Stomach (tissue), 9 donors: ENCODE measurements around the gene LRP11. TPM values are rescaled to one million over a fixed set of nuclear protein-coding genes. Genes with fewer than 3 reads are reported as not detected.

Experiments
- DNase-seq, 2 donors: peaks; one replicate each; pipeline versions ENCODE4 v3.0.0 to v3.0.0-alpha.2; 2013 to 2019
- H3K27ac ChIP-seq, 5 donors: fragments of 200-600 bp in 4 of 5; sonication (generic) in 4 of 5; one replicate each; pipeline ENCODE4 v1.5.1; 2013 to 2019; ENCODE audit warnings: mild to moderate bottlenecking in 1 of 5, moderate library complexity in 1 of 5
- H3K27me3 ChIP-seq, 3 donors: fragments of 200-600 bp; sonication (generic); one replicate each; pipeline ENCODE4 v1.5.1; 2017 to 2019; ENCODE audit warnings: mixed run types in 1 of 3
- H3K36me3 ChIP-seq, 4 donors: fragments of 200-600 bp; sonication (generic); 1 replicate in 3 of 4; 2 replicates in 1 of 4; pipeline ENCODE4 v1.5.1; 2016 to 2019
- H3K4me1 ChIP-seq, 4 donors: fragments of 200-600 bp; sonication (generic); one replicate each; pipeline ENCODE4 v1.5.1; 2016 to 2019
- H3K4me3 ChIP-seq, 4 donors: fragments of 200-600 bp; sonication (generic) in 3 of 4; one replicate each; pipeline ENCODE4 v1.5.1; 2016 to 2019; ENCODE audit warnings: mild to moderate bottlenecking in 1 of 4
- H3K9me3 ChIP-seq, 4 donors: fragments of 200-600 bp; sonication (generic); one replicate each; pipeline ENCODE4 v1.5.1; 2016 to 2019
- CTCF ChIP-seq, 7 experiments: fragments of 450-650 bp in 4 of 7; fragments of 200-600 bp in 3 of 7; sonication (generic) in 3 of 7; IDR thresholded peaks; one replicate each; pipeline ENCODE4 v1.5.1; 2016 to 2019; ENCODE audit warnings: antibody characterized with exemption in 7 of 7, control low read depth in 2 of 7, mild to moderate bottlenecking in 1 of 7
- EP300 ChIP-seq: sonication (generic); formaldehyde crosslinking; IDR thresholded peaks from one replicate; pipeline ENCODE4 v1.6.1; 2017; ENCODE audit warnings: antibody characterized with exemption
- POLR2A ChIP-seq, 4 donors: fragments of 450-650 bp; IDR thresholded peaks; one replicate each; pipeline ENCODE4 v1.6.1; 2016; ENCODE audit warnings: antibody characterized with exemption in 4 of 4, control low read depth in 2 of 4, mild to moderate bottlenecking in 1 of 4, moderate library complexity in 1 of 4
- POLR2AphosphoS5 ChIP-seq, 3 donors: sonication (generic); formaldehyde crosslinking; IDR thresholded peaks; one replicate each; pipeline ENCODE4 v1.6.1; 2016; ENCODE audit warnings: antibody characterized with exemption in 3 of 3
- WGBS, 5 donors: extraction: QIAGEN DNeasy Blood & Tissue Kit in 3 of 5; methylation state at CpG; one replicate each; pipeline versions ENCODE4 v1.1.5 to v1.1.7; 2013 to 2018; 5-methylcytosine and 5-hydroxymethylcytosine counted together
- intact Hi-C: fragments of 100-400 bp; cut with DNase I; formaldehyde crosslinking; loops from one replicate; pipeline ENCODE4 v1.15.1; 2023; ENCODE audit warnings: low total_unique reads
- polyA plus RNA-seq, 3 donors: library from polyadenylated mRNA; stranded (reverse); fragments of 200-250 nt; gene quantifications; one replicate each; pipeline ENCODE4 v1.2.3, GENCODE V29; 2013
- total RNA-seq, 5 donors: library from RNA; depleted of rRNA; stranded (reverse); fragments of >200 nt; gene quantifications; one replicate each; pipeline versions ENCODE4 v1.1.0 to v1.2.3, GENCODE V29; 2014 to 2016
- donor health status: healthy with polysubstance abuse.
- donor health status: Bipolar disorder and iron deficiency.
- donor health status: healthy.

The LRP11 gene
- total and polyA plus RNA-seq, 8 donors = 1.8 to 80.8 (median 12.8) TPM

- Histone ChIP-seq H3K9me3 (no peaks in the 10 kb centered on the region), H3K36me3 (peaks cover 0 to 45% (median 29%) of the 10 kb centered on the region in 4 donors), H3K4me1 (peaks cover 0 to 4% (median 0%) of the 10 kb centered on the region in 4 donors), H3K27ac (no peak overlapping the region), H3K4me3 (no peak overlapping the region), H3K27me3 (no peaks in the 10 kb centered on the region)
- intact Hi-C loops = loop anchor here (10.0 kb wide), 1 partner anchor 204 kb away; no protein-coding TSS in a partner anchor
- TF ChIP-seq CTCF (IDR thresholded peaks at IDR 0.05) (no peak), POLR2A (IDR thresholded peaks at IDR 0.05) (no peak), EP300 (no peak), POLR2AphosphoS5 (IDR thresholded peaks at IDR 0.05) (no peak)
- peak in 1 of 2 donors; percentile 9 for DNase-seq
- 79 to 87% (median 84%) methylated on average over 7 of the region's 7 CpGs for WGBS, 5 donors
Measured at GRCh38 chr6:149830731-149831307, 33.3 kb downstream of the LRP11 start.

- H3K27me3 ChIP-seq = no peaks in the 10 kb centered on the region
- peaks cover 0 to 44% (median 41%) of the 10 kb centered on the region in 4 donors for H3K36me3 ChIP-seq
- H3K27ac ChIP-seq = no peak overlapping the region
- intact Hi-C loops = no loop called here
- 63 to 81% (median 77%) methylated on average over 4 of the region's 4 CpGs for WGBS, 5 donors
- no peaks in the 10 kb centered on the region for H3K9me3 ChIP-seq
- H3K4me1 ChIP-seq = peaks cover 0 to 8% (median 0%) of the 10 kb centered on the region in 4 donors
- H3K4me3 ChIP-seq = no peak overlapping the region
- DNase-seq = no peak
- no peak for TF ChIP-seq CTCF (IDR thresholded peaks at IDR 0.05)
- no peak for TF ChIP-seq POLR2A (IDR thresholded peaks at IDR 0.05)
- TF ChIP-seq POLR2AphosphoS5 (IDR thresholded peaks at IDR 0.05) = no peak
- no peak for TF ChIP-seq EP300
Measured at GRCh38 chr6:149825292-149825691, 38.9 kb downstream of the LRP11 start.

DNA sequence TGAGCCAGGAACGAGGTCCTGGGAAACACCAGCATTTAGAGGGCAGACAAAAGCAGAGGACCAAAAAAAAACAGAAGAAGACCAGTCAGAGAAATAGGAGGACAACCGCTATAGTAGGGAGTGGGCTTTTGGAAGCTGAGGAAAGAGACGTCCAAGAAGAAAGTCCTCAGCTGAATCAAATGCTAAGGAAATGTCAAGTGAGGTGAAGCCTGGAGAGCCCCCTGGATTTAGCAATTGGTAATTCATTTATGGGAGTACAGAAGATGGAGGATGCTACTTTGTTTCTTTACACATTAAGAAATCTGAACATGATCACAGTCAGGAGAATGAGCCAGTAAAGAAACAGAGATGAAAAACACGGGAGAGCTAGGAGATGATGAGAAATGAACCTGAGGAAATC is 41.1 kb downstream of the LRP11 start:
- Histone ChIP-seq H3K36me3 (peaks cover 0 to 43% (median 40%) of the 10 kb centered on the region in 4 donors), H3K27me3 (no peaks in the 10 kb centered on the region), H3K9me3 (no peaks in the 10 kb centered on the region), H3K27ac (no peak overlapping the region), H3K4me1 (peaks cover 0 to 8% (median 0%) of the 10 kb centered on the region in 4 donors), H3K4me3 (no peak overlapping the region)
- intact Hi-C loops = no loop called here
- no peak for DNase-seq
- 83 to 89% (median 88%) methylated on average over 4 of the region's 4 CpGs for WGBS, 5 donors
- no peak for TF ChIP-seq CTCF (IDR thresholded peaks at IDR 0.05)
- TF ChIP-seq POLR2AphosphoS5 (IDR thresholded peaks at IDR 0.05) = no peak
- no peak for TF ChIP-seq EP300
- TF ChIP-seq POLR2A (IDR thresholded peaks at IDR 0.05) = no peak

- no peak for TF ChIP-seq EP300
- TF ChIP-seq POLR2A (IDR thresholded peaks at IDR 0.05) = no peak
- no peak for TF ChIP-seq CTCF (IDR thresholded peaks at IDR 0.05)
- TF ChIP-seq POLR2AphosphoS5 (IDR thresholded peaks at IDR 0.05) = no peak
- H3K27me3 ChIP-seq = no peaks in the 10 kb centered on the region
- no peak overlapping the region for H3K27ac ChIP-seq
- no peak overlapping the region for H3K4me3 ChIP-seq
- H3K36me3 ChIP-seq = peaks cover 0 to 42% (median 40%) of the 10 kb centered on the region in 4 donors
- no peak for DNase-seq
- H3K4me1 ChIP-seq = peaks cover 0 to 8% (median 0%) of the 10 kb centered on the region in 4 donors
- H3K9me3 ChIP-seq = no peaks in the 10 kb centered on the region
- intact Hi-C loops = no loop called here
- WGBS, 5 donors = 35 to 64% (median 43%) methylated on average over 1 of the region's 1 CpG
Measured at GRCh38 chr6:149821492-149821891, 42.7 kb downstream of the LRP11 start.
